Choroid plexus epithelial cell (primary cell): ENCODE data around the gene OR8D4.

Experiments used
- DNase-seq: peaks from one replicate; pipeline ENCODE4 v3.0.0-alpha.2; 2010; ENCODE audit warnings: low read depth
- H3K4me3 ChIP-seq: 2 replicates; pipeline ENCODE4 v1.5.1; 2011; ENCODE audit warnings: low read depth, mild to moderate bottlenecking, control low read depth, low read length, moderate library complexity
- TF ChIP-seq, protein P1 (sequence below): conservative IDR thresholded peaks from 2 replicates; pipeline ENCODE4 v1.5.1; 2011; ENCODE audit warnings: low read depth, mild to moderate bottlenecking, control low read depth, inconsistent platforms, low read length, moderate library complexity

The OR8D4 gene

GRCh38 chr11:123924027-123924426 is 22.1 kb downstream of the OR8D4 start:
- DNase-seq: no peak
- H3K4me3 ChIP-seq: no peak overlapping the region
- TF ChIP-seq, protein P1, sequence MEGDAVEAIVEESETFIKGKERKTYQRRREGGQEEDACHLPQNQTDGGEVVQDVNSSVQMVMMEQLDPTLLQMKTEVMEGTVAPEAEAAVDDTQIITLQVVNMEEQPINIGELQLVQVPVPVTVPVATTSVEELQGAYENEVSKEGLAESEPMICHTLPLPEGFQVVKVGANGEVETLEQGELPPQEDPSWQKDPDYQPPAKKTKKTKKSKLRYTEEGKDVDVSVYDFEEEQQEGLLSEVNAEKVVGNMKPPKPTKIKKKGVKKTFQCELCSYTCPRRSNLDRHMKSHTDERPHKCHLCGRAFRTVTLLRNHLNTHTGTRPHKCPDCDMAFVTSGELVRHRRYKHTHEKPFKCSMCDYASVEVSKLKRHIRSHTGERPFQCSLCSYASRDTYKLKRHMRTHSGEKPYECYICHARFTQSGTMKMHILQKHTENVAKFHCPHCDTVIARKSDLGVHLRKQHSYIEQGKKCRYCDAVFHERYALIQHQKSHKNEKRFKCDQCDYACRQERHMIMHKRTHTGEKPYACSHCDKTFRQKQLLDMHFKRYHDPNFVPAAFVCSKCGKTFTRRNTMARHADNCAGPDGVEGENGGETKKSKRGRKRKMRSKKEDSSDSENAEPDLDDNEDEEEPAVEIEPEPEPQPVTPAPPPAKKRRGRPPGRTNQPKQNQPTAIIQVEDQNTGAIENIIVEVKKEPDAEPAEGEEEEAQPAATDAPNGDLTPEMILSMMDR: no peak

DNA sequence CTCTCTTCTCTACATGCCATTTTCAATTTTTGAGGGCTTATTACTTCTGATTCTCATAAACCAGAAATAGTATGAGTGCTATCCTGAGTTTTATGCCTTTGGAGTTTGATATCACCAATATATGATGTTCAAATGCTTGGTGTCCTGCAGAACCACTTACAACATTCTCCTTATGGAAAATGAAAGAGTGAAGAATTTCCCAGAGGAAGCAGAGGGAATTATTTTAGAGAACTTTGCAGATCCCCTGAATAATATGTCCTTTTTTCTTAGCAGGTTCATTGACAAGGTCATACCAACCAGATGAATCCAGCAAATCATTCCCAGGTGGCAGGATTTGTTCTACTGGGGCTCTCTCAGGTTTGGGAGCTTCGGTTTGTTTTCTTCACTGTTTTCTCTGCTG is 37.4 kb downstream of the OR8D4 start, which contains the start of gene OR4D5:
Gene OR4D5, plus strand, starts transcription at position 301 of the 400 bp plus-strand sequence. Its CDS starts 0 bp downstream, at position 301.
- H3K4me3 ChIP-seq: no peak within 1 kb of the TSS
- TF ChIP-seq, protein P1: no peak
- DNase-seq: no peak

DNA sequence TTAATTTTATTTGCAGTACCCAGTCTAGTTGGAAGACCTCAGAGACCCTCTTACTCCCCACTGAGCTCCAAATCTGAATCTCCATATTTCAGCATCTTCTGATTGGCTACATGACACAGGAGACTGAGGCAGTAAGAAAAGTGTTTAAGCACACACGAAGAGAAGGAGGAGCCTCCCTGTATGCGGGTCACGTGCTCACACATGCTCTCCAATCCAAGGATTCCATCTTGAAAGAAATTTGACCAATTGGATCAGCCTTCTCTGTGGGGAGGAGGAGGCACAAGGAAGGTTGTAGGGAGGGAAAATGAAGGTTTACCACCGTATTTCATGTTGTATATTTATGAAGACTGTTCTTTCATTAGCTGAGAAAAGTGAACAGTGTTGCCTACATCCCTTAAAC is 40.4 kb downstream of the OR8D4 start:
- TF ChIP-seq, protein P1: no peak
- H3K4me3 ChIP-seq: no peak overlapping the region
- no peak for DNase-seq

GRCh38 chr11:123943738-123944137 is 41.8 kb downstream of the OR8D4 start, which contains the start of gene OR6T1:
Gene OR6T1, minus strand, starts transcription at chr11:123943838. Its CDS starts 0 bp downstream, at chr11:123943838.
- H3K4me3 ChIP-seq: no peak within 1 kb of the TSS
- TF ChIP-seq, protein P1: no peak
- DNase-seq: no peak

DNA sequence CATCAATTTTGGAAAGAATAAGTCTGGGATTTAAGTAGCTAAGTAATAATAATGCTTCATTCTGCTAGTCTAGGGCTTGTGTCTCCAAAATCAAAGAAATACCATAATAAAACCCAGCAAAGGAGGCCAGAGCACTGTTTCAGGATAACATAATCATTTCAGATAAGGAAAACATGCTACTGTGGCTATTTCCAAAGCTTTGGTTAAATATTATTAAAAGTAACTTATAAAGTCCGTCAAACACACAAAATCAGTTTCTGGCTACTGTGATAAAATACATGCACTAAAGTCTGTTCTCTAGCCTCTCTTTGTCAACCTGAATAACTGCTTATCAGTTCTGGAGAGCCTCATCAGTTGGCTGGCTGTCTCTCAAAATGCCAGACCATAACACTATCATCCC is 43.2 kb downstream of the OR8D4 start:
- DNase-seq: no peak
- no peak overlapping the region for H3K4me3 ChIP-seq
- TF ChIP-seq, protein P1: no peak

GRCh38 chr11:123956752-123957151 is 54.8 kb downstream of the OR8D4 start:
- TF ChIP-seq, protein P1: no peak

More at GRCh38 chr11:123956752-123957151, 54.8 kb downstream of the OR8D4 start:
- DNase-seq: no peak
- no peak overlapping the region for H3K4me3 ChIP-seq
